Fibroblast of lung (primary cell): ENCODE results near the gene NOL12. TPM values are rescaled to one million over a fixed set of nuclear protein-coding genes. Genes with fewer than 3 reads are reported as not detected.

Source experiments
- DNase-seq, 2 donors: peaks; one replicate each; pipeline versions ENCODE4 v3.0.0 to v3.0.0-alpha.2; 2010; ENCODE audit warnings: low read depth in 2 of 2
- H2AFZ ChIP-seq: 2 replicates; pipeline ENCODE4 v1.5.1; 2012; ENCODE audit warnings: low read length, control low read depth, inconsistent platforms
- H3K27ac ChIP-seq: 2 replicates; pipeline ENCODE4 v1.5.1; 2011; ENCODE audit warnings: low read length, control low read depth; ENCODE audit not compliant: insufficient read depth
- H3K27me3 ChIP-seq: 2 replicates; pipeline ENCODE4 v1.5.1; 2011; ENCODE audit warnings: mild to moderate bottlenecking, low read length; ENCODE audit not compliant: control insufficient read depth, insufficient read depth
- H3K36me3 ChIP-seq: 2 replicates; pipeline ENCODE4 v1.5.1; 2011; ENCODE audit warnings: low read length; ENCODE audit not compliant: control insufficient read depth, insufficient read depth
- H3K4me1 ChIP-seq: 2 replicates; pipeline ENCODE4 v1.5.1; 2011; ENCODE audit warnings: low read length; ENCODE audit not compliant: control insufficient read depth, insufficient read depth; ENCODE audit errors: extremely low read depth
- H3K4me2 ChIP-seq: 2 replicates; pipeline ENCODE4 v1.5.1; 2011; ENCODE audit warnings: low read length, control low read depth; ENCODE audit not compliant: insufficient read depth; ENCODE audit errors: extremely low read depth
- H3K4me3 ChIP-seq, 4 experiments: fragments of 200-600 bp in 1 of 4; sonication (generic) in 1 of 4; replicated peaks in 1 of 4; 2 replicates each; pipeline ENCODE4 v1.5.1; 2011 to 2016; ENCODE audit warnings: low read length in 4 of 4, low read depth in 3 of 4, mild to moderate bottlenecking in 3 of 4, control low read depth in 2 of 4, inconsistent platforms in 1 of 4, mixed read lengths in 1 of 4; ENCODE audit not compliant: insufficient read depth in 1 of 4; ENCODE audit errors: control extremely low read depth in 1 of 4
- H3K79me2 ChIP-seq: 2 replicates; pipeline ENCODE4 v1.5.1; 2012; ENCODE audit warnings: mild to moderate bottlenecking, low read length, inconsistent platforms; ENCODE audit not compliant: control insufficient read depth, insufficient read depth
- H3K9ac ChIP-seq: 2 replicates; pipeline ENCODE4 v1.5.1; 2011; ENCODE audit warnings: mild to moderate bottlenecking, low read length, control low read depth; ENCODE audit not compliant: insufficient read depth
- H3K9me3 ChIP-seq: 2 replicates; pipeline ENCODE4 v1.5.1; 2012; ENCODE audit warnings: low read depth, low read length; ENCODE audit not compliant: control insufficient read depth, insufficient read depth
- H4K20me1 ChIP-seq: 2 replicates; pipeline ENCODE4 v1.5.1; 2011; ENCODE audit warnings: low read length; ENCODE audit not compliant: control insufficient read depth, insufficient read depth; ENCODE audit errors: extremely low read depth
- EZH2 ChIP-seq: IDR thresholded peaks from 2 replicates; pipeline ENCODE4 v1.5.1; 2012; ENCODE audit warnings: low read length, control low read depth, mild to moderate bottlenecking; ENCODE audit errors: missing control alignments
- polyA plus RNA-seq, 2 donors: library from polyadenylated mRNA; depleted of rRNA in 1 of 2; stranded (reverse) in 1 of 2; unstranded in 1 of 2; fragments of >200 nt; gene quantifications; 2 replicates each; pipeline ENCODE4 v1.2.1, GENCODE V29; 2011 to 2012; ENCODE audit warnings: missing spikeins in 1 of 2
- total RNA-seq: library from RNA; depleted of rRNA; stranded (reverse); fragments of >200 nt; gene quantifications from 2 replicates; pipeline ENCODE4 v1.2.1, GENCODE V29; 2014
- TF ChIP-seq, protein P1 (sequence below), 2 donors: IDR thresholded peaks in 1 of 2; conservative IDR thresholded peaks in 1 of 2; 1 replicate in 1 of 2; 2 replicates in 1 of 2; pipeline ENCODE4 v1.5.1; 2011 to 2012; ENCODE audit warnings: low read length in 2 of 2, control low read depth in 1 of 2, inconsistent platforms in 1 of 2, low read depth in 1 of 2, mild to moderate bottlenecking in 1 of 2

NOL12 gene
- total and polyA plus RNA-seq, 2 donors (not counting 1 experiment from before 2014, with no cell fraction given): 12.8 to 15.4 TPM

DNA sequence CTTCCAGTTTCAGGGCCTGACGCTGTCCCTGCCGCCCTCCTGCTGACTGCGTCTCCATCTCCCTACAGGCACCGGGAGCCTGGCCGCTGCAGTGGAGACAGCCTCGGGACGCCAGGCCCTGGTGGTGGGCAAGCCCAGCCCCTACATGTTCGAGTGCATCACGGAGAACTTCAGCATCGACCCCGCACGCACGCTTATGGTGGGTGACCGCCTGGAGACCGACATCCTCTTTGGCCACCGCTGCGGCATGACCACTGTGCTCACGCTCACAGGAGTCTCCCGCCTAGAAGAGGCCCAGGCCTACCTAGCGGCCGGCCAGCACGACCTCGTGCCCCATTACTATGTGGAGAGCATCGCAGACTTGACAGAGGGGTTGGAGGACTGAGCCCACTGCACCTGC lies 20.7 kb upstream of the NOL12 start:
- Histone ChIP-seq H3K4me2 (no peak overlapping the region), H3K4me3 (no peak overlapping the region), H4K20me1 (no peaks in the 10 kb centered on the region), H3K27ac (no peak overlapping the region), H3K9ac (no peak overlapping the region), H3K27me3 (no peaks in the 10 kb centered on the region), H2AFZ (no peak overlapping the region), H3K9me3 (no peaks in the 10 kb centered on the region), H3K79me2 (peaks cover 34% of the 10 kb centered on the region), H3K4me1 (peaks cover 15% of the 10 kb centered on the region), H3K36me3 (peaks cover 8% of the 10 kb centered on the region)
- no peak for DNase-seq
- TF ChIP-seq, protein P1, sequence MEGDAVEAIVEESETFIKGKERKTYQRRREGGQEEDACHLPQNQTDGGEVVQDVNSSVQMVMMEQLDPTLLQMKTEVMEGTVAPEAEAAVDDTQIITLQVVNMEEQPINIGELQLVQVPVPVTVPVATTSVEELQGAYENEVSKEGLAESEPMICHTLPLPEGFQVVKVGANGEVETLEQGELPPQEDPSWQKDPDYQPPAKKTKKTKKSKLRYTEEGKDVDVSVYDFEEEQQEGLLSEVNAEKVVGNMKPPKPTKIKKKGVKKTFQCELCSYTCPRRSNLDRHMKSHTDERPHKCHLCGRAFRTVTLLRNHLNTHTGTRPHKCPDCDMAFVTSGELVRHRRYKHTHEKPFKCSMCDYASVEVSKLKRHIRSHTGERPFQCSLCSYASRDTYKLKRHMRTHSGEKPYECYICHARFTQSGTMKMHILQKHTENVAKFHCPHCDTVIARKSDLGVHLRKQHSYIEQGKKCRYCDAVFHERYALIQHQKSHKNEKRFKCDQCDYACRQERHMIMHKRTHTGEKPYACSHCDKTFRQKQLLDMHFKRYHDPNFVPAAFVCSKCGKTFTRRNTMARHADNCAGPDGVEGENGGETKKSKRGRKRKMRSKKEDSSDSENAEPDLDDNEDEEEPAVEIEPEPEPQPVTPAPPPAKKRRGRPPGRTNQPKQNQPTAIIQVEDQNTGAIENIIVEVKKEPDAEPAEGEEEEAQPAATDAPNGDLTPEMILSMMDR (conservative IDR thresholded peaks at IDR 0.05 in 1 of 2, IDR thresholded peaks at IDR 0.05 in 1 of 2; ENCODE audit: low read depth in 1 of 2, low read length in 2 of 2): no peak
- no peak for TF ChIP-seq EZH2

DNA sequence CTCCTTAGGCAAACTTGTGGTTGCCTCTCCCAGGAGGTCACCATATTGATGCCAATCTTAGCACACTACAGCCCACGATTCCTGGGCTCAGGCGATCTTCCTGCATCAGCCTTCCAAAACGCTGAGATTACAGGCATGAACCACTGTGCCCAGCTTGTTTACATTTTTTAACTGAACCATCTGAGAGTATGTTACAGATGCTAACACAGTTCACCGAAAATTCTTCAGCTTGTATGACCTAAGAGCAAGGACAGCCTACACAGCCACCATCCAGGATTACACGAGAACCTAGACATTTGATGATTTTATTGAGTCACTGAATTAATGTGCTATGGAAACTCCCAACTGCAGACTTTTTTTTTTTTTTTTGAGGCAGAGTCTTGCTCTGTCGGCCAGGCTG lies 16.6 kb upstream of the NOL12 start:
- H2AFZ ChIP-seq: no peak overlapping the region
- H3K9me3 ChIP-seq: no peaks in the 10 kb centered on the region
- no peak overlapping the region for H3K9ac ChIP-seq
- peaks cover 2% of the 10 kb centered on the region for H3K4me1 ChIP-seq
- peaks cover 8% of the 10 kb centered on the region for H3K36me3 ChIP-seq
- H4K20me1 ChIP-seq: no peaks in the 10 kb centered on the region
- peak overlapping the region; percentile 58 for H3K27ac ChIP-seq
- peak; percentile 25 to 73 for DNase-seq
- no peak overlapping the region for H3K4me2 ChIP-seq
- no peaks in the 10 kb centered on the region for H3K27me3 ChIP-seq
- H3K4me3 ChIP-seq: no peak overlapping the region
- H3K79me2 ChIP-seq: peaks cover 12% of the 10 kb centered on the region
- TF ChIP-seq, protein P1 (conservative IDR thresholded peaks at IDR 0.05 in 1 of 2, IDR thresholded peaks at IDR 0.05 in 1 of 2; ENCODE audit: low read depth in 1 of 2, low read length in 2 of 2): no peak
- no peak for TF ChIP-seq EZH2

DNA sequence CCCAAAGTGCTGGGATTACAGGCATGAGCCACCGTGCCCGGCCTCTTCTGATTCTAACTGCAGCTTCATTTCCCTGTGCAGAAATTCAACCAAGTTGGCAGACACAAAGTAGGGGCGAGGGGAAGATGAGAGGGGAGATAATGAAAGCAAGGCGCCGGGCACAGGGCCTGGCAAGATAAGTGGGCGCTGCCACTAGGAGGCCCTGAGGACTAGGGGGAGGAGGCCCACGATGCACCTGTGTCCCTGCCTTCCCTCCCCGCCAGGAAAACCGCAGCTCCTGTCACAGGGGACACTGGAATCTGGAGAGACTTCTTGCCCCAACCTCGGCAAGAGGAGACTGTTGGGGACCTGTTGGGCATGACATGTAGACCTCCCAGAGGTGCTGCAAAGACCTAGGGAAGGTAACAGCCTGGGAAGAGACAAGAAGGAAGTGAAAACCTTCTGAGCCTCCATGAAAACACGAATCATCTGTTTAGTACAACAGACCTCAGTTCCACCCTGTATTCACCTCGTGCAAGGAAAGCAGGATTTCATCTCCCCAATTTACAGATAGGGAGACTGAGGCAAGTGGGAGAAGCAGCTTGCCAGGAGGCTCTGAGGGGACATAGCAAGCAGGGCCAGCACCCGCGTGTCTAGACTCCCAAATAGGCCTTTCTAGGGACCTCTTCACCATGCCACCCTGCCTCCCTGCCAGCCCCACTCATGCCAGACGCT lies 13.8 kb upstream of the NOL12 start:
- Histone ChIP-seq H3K4me1 (peaks cover 2% of the 10 kb centered on the region), H3K4me2 (no peak overlapping the region), H3K4me3 (no peak overlapping the region), H3K79me2 (peaks cover 17% of the 10 kb centered on the region), H3K9ac (no peak overlapping the region), H4K20me1 (no peaks in the 10 kb centered on the region), H3K36me3 (peaks cover 3% of the 10 kb centered on the region), H3K27ac (no peak overlapping the region), H2AFZ (no peak overlapping the region), H3K9me3 (no peaks in the 10 kb centered on the region), H3K27me3 (no peaks in the 10 kb centered on the region)
- TF ChIP-seq, protein P1 (conservative IDR thresholded peaks at IDR 0.05 in 1 of 2, IDR thresholded peaks at IDR 0.05 in 1 of 2; ENCODE audit: low read depth in 1 of 2, low read length in 2 of 2): no peak
- no peak for TF ChIP-seq EZH2
- no peak for DNase-seq
